SU-DHL-6 (cell line): ENCODE data around the gene ZFYVE19.

ENCODE experiments used
- H2AFZ ChIP-seq: fragments of 200-600 bp; sonication (generic); 2 replicates; pipeline ENCODE4 v1.6.1; 2014; ENCODE audit warnings: low read depth, mild to moderate bottlenecking, moderate library complexity, mixed read lengths, antibody characterized with exemption, low read length; ENCODE audit not compliant: severe bottlenecking
- H3F3A ChIP-seq: fragments of 200-600 bp; shearing (Covaris generic); 2 replicates; pipeline ENCODE4 v1.6.0; 2016; ENCODE audit warnings: antibody characterized with exemption, mild to moderate bottlenecking; ENCODE audit not compliant: insufficient read depth
- H3K27ac ChIP-seq: fragments of 200-600 bp; sonication (generic); 2 replicates; pipeline ENCODE4 v1.5.1; 2016; ENCODE audit warnings: low read depth, mild to moderate bottlenecking, low read length, moderate library complexity, mixed read lengths
- H3K27me3 ChIP-seq: fragments of 200-600 bp; sonication (generic), shearing (Covaris generic); 2 replicates; pipeline ENCODE4 v1.6.0; 2014; ENCODE audit warnings: mild to moderate bottlenecking, low read length
- H3K36me3 ChIP-seq: fragments of 200-600 bp; sonication (generic); 2 replicates; pipeline ENCODE4 v1.6.1; 2014; ENCODE audit warnings: mild to moderate bottlenecking, low read length, mixed read lengths
- H3K4me2 ChIP-seq: fragments of 300-600, 200-600 bp; shearing (Covaris generic), sonication (generic); 2 replicates; pipeline ENCODE4 v1.6.0; 2014; ENCODE audit warnings: low read length, low read depth, mild to moderate bottlenecking; ENCODE audit not compliant: poor library complexity, severe bottlenecking
- H3K4me3 ChIP-seq: fragments of 200-600 bp; sonication (generic); 2 replicates; pipeline ENCODE4 v1.5.1; 2014; ENCODE audit warnings: antibody characterized with exemption, low read length, mild to moderate bottlenecking, mixed read lengths; ENCODE audit not compliant: insufficient read depth, poor library complexity, severe bottlenecking
- H3K79me2 ChIP-seq: fragments of 200-600 bp; sonication (generic); 2 replicates; pipeline ENCODE4 v1.6.1; 2014; ENCODE audit warnings: mild to moderate bottlenecking, low read length, moderate library complexity; ENCODE audit not compliant: insufficient read depth
- H3K9ac ChIP-seq: fragments of 200-600 bp; sonication (generic); 2 replicates; pipeline ENCODE4 v1.7.0; 2014; ENCODE audit warnings: mild to moderate bottlenecking, low read length
- H3K9me2 ChIP-seq: fragments of 200-600 bp; sonication (generic); replicated peaks from 2 replicates; pipeline ENCODE4 v1.6.1; 2014; ENCODE audit warnings: low read length; ENCODE audit not compliant: insufficient read depth
- H3K9me3 ChIP-seq: fragments of 200-600 bp; sonication (generic); 2 replicates; pipeline ENCODE4 v1.6.1; 2014; ENCODE audit warnings: low read length, mixed read lengths; ENCODE audit not compliant: insufficient read depth
- H4K20me1 ChIP-seq: fragments of 200-600 bp; sonication (generic); 2 replicates; pipeline ENCODE4 v1.6.1; 2014; ENCODE audit warnings: low read depth, mild to moderate bottlenecking, antibody characterized with exemption, low read length, moderate library complexity, mixed read lengths
- CTCF ChIP-seq: fragments of 200-600 bp; sonication (generic); IDR thresholded peaks from one replicate; pipeline ENCODE4 v1.5.1; 2017; ENCODE audit warnings: antibody characterized with exemption, mild to moderate bottlenecking, low read length, moderate library complexity; ENCODE audit not compliant: insufficient read depth, poor library complexity, severe bottlenecking
- EZH2phosphoT487 ChIP-seq: fragments of 200-600 bp; sonication (generic), shearing (Covaris generic); conservative IDR thresholded peaks from 2 replicates; pipeline ENCODE4 v1.6.1; 2018; ENCODE audit warnings: mild to moderate bottlenecking, antibody characterized with exemption, low read length, moderate library complexity, mixed read lengths

Gene ZFYVE19

DNA sequence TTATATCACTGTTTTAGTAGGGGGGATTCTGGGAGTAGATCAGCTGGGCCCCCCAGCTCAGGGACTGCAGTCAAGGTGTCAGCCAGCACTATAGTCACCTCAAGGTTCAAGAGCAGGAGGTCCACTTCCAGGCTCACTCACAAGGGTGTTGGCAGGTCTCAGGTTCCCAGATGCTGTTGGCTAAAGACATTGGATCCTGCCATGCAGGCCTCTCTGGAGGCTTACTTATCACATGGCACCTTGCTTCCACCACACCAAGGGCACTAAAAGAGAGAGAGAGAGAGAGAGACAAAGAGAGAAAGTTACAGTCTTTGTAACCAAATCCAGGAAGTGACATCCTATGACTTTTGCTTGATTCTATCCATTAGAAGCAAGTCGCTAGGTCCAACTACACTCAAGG, 29.1 kb downstream of the ZFYVE19 start:
- Histone ChIP-seq H4K20me1 (no peaks in the 10 kb centered on the region), H3K9me2 (no peaks in the 10 kb centered on the region), H2AFZ (no peak overlapping the region), H3K9me3 (no peaks in the 10 kb centered on the region), H3K79me2 (no peaks in the 10 kb centered on the region), H3K9ac (no peak overlapping the region), H3K4me2 (no peak overlapping the region), H3F3A (no peaks in the 10 kb centered on the region), H3K36me3 (no peaks in the 10 kb centered on the region), H3K27me3 (no peaks in the 10 kb centered on the region), H3K4me3 (no peak overlapping the region), H3K27ac (no peak overlapping the region)
- TF ChIP-seq CTCF (no peak), EZH2phosphoT487 (no peak)

- no peak overlapping the region for H3K9ac ChIP-seq
- no peak overlapping the region for H2AFZ ChIP-seq
- no peak for TF ChIP-seq CTCF
- TF ChIP-seq EZH2phosphoT487 = no peak
- H3K36me3 ChIP-seq = no peaks in the 10 kb centered on the region
- H3K27ac ChIP-seq = no peak overlapping the region
- H3K27me3 ChIP-seq = no peaks in the 10 kb centered on the region
- H3K4me2 ChIP-seq = no peak overlapping the region
- no peaks in the 10 kb centered on the region for H4K20me1 ChIP-seq
- no peaks in the 10 kb centered on the region for H3F3A ChIP-seq
- no peaks in the 10 kb centered on the region for H3K79me2 ChIP-seq
- no peak overlapping the region for H3K4me3 ChIP-seq
- H3K9me2 ChIP-seq = no peaks in the 10 kb centered on the region
- no peaks in the 10 kb centered on the region for H3K9me3 ChIP-seq
Observed at GRCh38 chr15:40838756-40839155, 31.9 kb downstream of the ZFYVE19 start.

GRCh38 chr15:40841741-40842140, 34.9 kb downstream of the ZFYVE19 start:
- no peaks in the 10 kb centered on the region for H3F3A ChIP-seq
- TF ChIP-seq EZH2phosphoT487 = no peak
- H3K4me3 ChIP-seq = no peak overlapping the region
- no peak overlapping the region for H2AFZ ChIP-seq
- H3K27me3 ChIP-seq = no peaks in the 10 kb centered on the region
- no peak overlapping the region for H3K27ac ChIP-seq
- no peaks in the 10 kb centered on the region for H3K79me2 ChIP-seq
- no peaks in the 10 kb centered on the region for H3K36me3 ChIP-seq
- no peaks in the 10 kb centered on the region for H3K9me2 ChIP-seq
- no peak overlapping the region for H3K9ac ChIP-seq
- no peaks in the 10 kb centered on the region for H4K20me1 ChIP-seq
- H3K4me2 ChIP-seq = no peak overlapping the region
- H3K9me3 ChIP-seq = no peaks in the 10 kb centered on the region

- Histone ChIP-seq H4K20me1 (no peaks in the 10 kb centered on the region), H3K4me3 (no peak overlapping the region), H3K36me3 (no peaks in the 10 kb centered on the region), H3K9me2 (no peaks in the 10 kb centered on the region), H3K9ac (no peak overlapping the region), H3F3A (no peaks in the 10 kb centered on the region), H2AFZ (no peak overlapping the region), H3K27me3 (no peaks in the 10 kb centered on the region), H3K79me2 (no peaks in the 10 kb centered on the region), H3K9me3 (no peaks in the 10 kb centered on the region), H3K4me2 (peak overlapping the region; percentile 47), H3K27ac (no peak overlapping the region)
- TF ChIP-seq CTCF (no peak), EZH2phosphoT487 (no peak)
Observed at GRCh38 chr15:40843261-40843884, 36.5 kb downstream of the ZFYVE19 start.
